SH-SY5Y (cell line): ENCODE data around the gene C16orf89.

ENCODE experiments used
- GATA2 ChIP-seq: IDR thresholded peaks from 2 replicates; pipeline ENCODE4 v1.6.1; 2011; ENCODE audit warnings: mild to moderate bottlenecking, low read depth, low read length
- GATA3 ChIP-seq: IDR thresholded peaks from 2 replicates; pipeline ENCODE4 v1.6.1; 2011; ENCODE audit warnings: low read depth, mild to moderate bottlenecking, low read length, moderate library complexity

The C16orf89 gene

GRCh38 chr16:5042574-5043171 is 23.1 kb downstream of the C16orf89 start:
- TF ChIP-seq GATA2 (no peak), GATA3 (no peak)

GRCh38 chr16:5041600-5042133 is 24.1 kb downstream of the C16orf89 start:
- TF ChIP-seq GATA2 (no peak), GATA3 (no peak)

- TF ChIP-seq GATA3 (no peak), GATA2 (no peak)
Observed at GRCh38 chr16:5040451-5040850, 25.3 kb downstream of the C16orf89 start.

GRCh38 chr16:5036228-5037156 is 29.3 kb downstream of the C16orf89 start:
- TF ChIP-seq GATA3 = no peak
- no peak for TF ChIP-seq GATA2

GRCh38 chr16:5035909-5036227 is 29.9 kb downstream of the C16orf89 start:
- TF ChIP-seq GATA3 (no peak), GATA2 (no peak)

- TF ChIP-seq GATA2 (no peak), GATA3 (no peak)
Observed at GRCh38 chr16:5034167-5034523, 31.6 kb downstream of the C16orf89 start.

- TF ChIP-seq GATA3 (no peak), GATA2 (no peak)
Observed at GRCh38 chr16:5033256-5034166, 32.2 kb downstream of the C16orf89 start, which contains the start of gene NAGPA. NAGPA (minus strand) TSS chr16:5033935; CDS start chr16:5033914, 21 bp downstream.

GRCh38 chr16:5032748-5033167 is 33.0 kb downstream of the C16orf89 start:
- TF ChIP-seq GATA3 (no peak), GATA2 (no peak)

- TF ChIP-seq GATA3 (no peak), GATA2 (no peak)
Observed at GRCh38 chr16:5031601-5032000, 34.2 kb downstream of the C16orf89 start.

GRCh38 chr16:5030251-5030870 is 35.4 kb downstream of the C16orf89 start:
- no peak for TF ChIP-seq GATA3
- no peak for TF ChIP-seq GATA2

GRCh38 chr16:5028950-5029475 is 36.7 kb downstream of the C16orf89 start:
- TF ChIP-seq GATA3 (no peak), GATA2 (no peak)

- TF ChIP-seq GATA2 = no peak
- no peak for TF ChIP-seq GATA3
Observed at GRCh38 chr16:5027575-5028235, 38.1 kb downstream of the C16orf89 start.

GRCh38 chr16:5027086-5027485 is 38.7 kb downstream of the C16orf89 start:
- no peak for TF ChIP-seq GATA3
- no peak for TF ChIP-seq GATA2
